Measurements from ENCODE around the gene VANGL1.

Gene VANGL1

GRCh38 chr1:115728341-115728740 lies 86.6 kb downstream of the VANGL1 start:
- no peak overlapping the region for H3K9ac ChIP-seq (ENCODE audit: low read length)
- H3K79me2 ChIP-seq (ENCODE audit: low read length): no peaks in the 10 kb centered on the region
- no peak overlapping the region for H2AFZ ChIP-seq (ENCODE audit: low read length)

GRCh38 chr1:115729756-115730155 lies 88.0 kb downstream of the VANGL1 start:
- no peaks in the 10 kb centered on the region for H3K36me3 ChIP-seq (replicated peaks; ENCODE audit: insufficient read depth, low read length)
- no peak overlapping the region for H3K4me3 ChIP-seq (ENCODE audit: low read length)
- no peak overlapping the region for H3K9ac ChIP-seq (ENCODE audit: low read length)
- H3K9me3 ChIP-seq (replicated peaks; ENCODE audit: insufficient read depth, low read length): no peaks in the 10 kb centered on the region
- H3K4me1 ChIP-seq (ENCODE audit: low read length): no peaks in the 10 kb centered on the region
- no peaks in the 10 kb centered on the region for H3K9me2 ChIP-seq (replicated peaks; ENCODE audit: insufficient read depth, low read length)
- H3K79me2 ChIP-seq (ENCODE audit: low read length): no peaks in the 10 kb centered on the region
- DNase-seq: no peak
- H2AFZ ChIP-seq (ENCODE audit: low read length): no peak overlapping the region
- H3K27me3 ChIP-seq (replicated peaks; ENCODE audit: insufficient read depth, low read length): no peaks in the 10 kb centered on the region
- H4K20me1 ChIP-seq (ENCODE audit: insufficient read depth, low read length): no peaks in the 10 kb centered on the region
- no peak overlapping the region for H3K27ac ChIP-seq (ENCODE audit: low read length)
- no peak overlapping the region for H3K4me2 ChIP-seq (ENCODE audit: low read depth, low read length)
- no peaks in the 10 kb centered on the region for H3F3A ChIP-seq (ENCODE audit: insufficient read depth, low read length)
- no peak for TF ChIP-seq EZH2phosphoT487 (IDR thresholded peaks at IDR 0.05; ENCODE audit: low read length)
- TF ChIP-seq EZH2 (optimal IDR thresholded peaks at IDR 0.05; ENCODE audit: low read depth, low read length): no peak
- no peak for TF ChIP-seq CTCF (IDR thresholded peaks at IDR 0.05; ENCODE audit: low read length)

More at GRCh38 chr1:115728341-115728740, 86.6 kb downstream of the VANGL1 start:
- Histone ChIP-seq H3K36me3 (replicated peaks; ENCODE audit: insufficient read depth, low read length) (no peaks in the 10 kb centered on the region), H3K9me3 (replicated peaks; ENCODE audit: insufficient read depth, low read length) (no peaks in the 10 kb centered on the region), H3F3A (ENCODE audit: insufficient read depth, low read length) (no peaks in the 10 kb centered on the region), H3K9me2 (replicated peaks; ENCODE audit: insufficient read depth, low read length) (no peaks in the 10 kb centered on the region), H4K20me1 (ENCODE audit: insufficient read depth, low read length) (no peaks in the 10 kb centered on the region), H3K27ac (ENCODE audit: low read length) (no peak overlapping the region), H3K27me3 (replicated peaks; ENCODE audit: insufficient read depth, low read length) (no peaks in the 10 kb centered on the region), H3K4me2 (ENCODE audit: low read depth, low read length) (no peak overlapping the region), H3K4me1 (ENCODE audit: low read length) (no peaks in the 10 kb centered on the region), H3K4me3 (ENCODE audit: low read length) (no peak overlapping the region)
- no peak for DNase-seq
- TF ChIP-seq EZH2phosphoT487 (IDR thresholded peaks at IDR 0.05; ENCODE audit: low read length): no peak
- TF ChIP-seq CTCF (IDR thresholded peaks at IDR 0.05; ENCODE audit: low read length): no peak
- TF ChIP-seq EZH2 (optimal IDR thresholded peaks at IDR 0.05; ENCODE audit: low read depth, low read length): no peak

- no peaks in the 10 kb centered on the region for H3K36me3 ChIP-seq (replicated peaks; ENCODE audit: insufficient read depth, low read length)
- H3K27me3 ChIP-seq (replicated peaks; ENCODE audit: insufficient read depth, low read length): no peaks in the 10 kb centered on the region
- no peaks in the 10 kb centered on the region for H4K20me1 ChIP-seq (ENCODE audit: insufficient read depth, low read length)
- no peak overlapping the region for H2AFZ ChIP-seq (ENCODE audit: low read length)
- H3K27ac ChIP-seq (ENCODE audit: low read length): no peak overlapping the region
- no peaks in the 10 kb centered on the region for H3F3A ChIP-seq (ENCODE audit: insufficient read depth, low read length)
- H3K9me3 ChIP-seq (replicated peaks; ENCODE audit: insufficient read depth, low read length): no peaks in the 10 kb centered on the region
- no peaks in the 10 kb centered on the region for H3K79me2 ChIP-seq (ENCODE audit: low read length)
- no peak overlapping the region for H3K9ac ChIP-seq (ENCODE audit: low read length)
- H3K4me2 ChIP-seq (ENCODE audit: low read depth, low read length): no peak overlapping the region
- no peaks in the 10 kb centered on the region for H3K9me2 ChIP-seq (replicated peaks; ENCODE audit: insufficient read depth, low read length)
- TF ChIP-seq EZH2phosphoT487 (IDR thresholded peaks at IDR 0.05; ENCODE audit: low read length): no peak
- TF ChIP-seq EZH2 (optimal IDR thresholded peaks at IDR 0.05; ENCODE audit: low read depth, low read length): no peak
- no peak for TF ChIP-seq CTCF (IDR thresholded peaks at IDR 0.05; ENCODE audit: low read length)
- no peak overlapping the region for H3K4me3 ChIP-seq (ENCODE audit: low read length)
- H3K4me1 ChIP-seq (ENCODE audit: low read length): no peaks in the 10 kb centered on the region
- DNase-seq: no peak
Observed at GRCh38 chr1:115732316-115732715, 90.5 kb downstream of the VANGL1 start.
